Measurements from ENCODE around the gene TAX1BP1.

- no peak for TF ChIP-seq EZH2 (IDR thresholded peaks at IDR 0.05; ENCODE audit: low read length, unreplicated experiment)
- TF ChIP-seq, protein P1, sequence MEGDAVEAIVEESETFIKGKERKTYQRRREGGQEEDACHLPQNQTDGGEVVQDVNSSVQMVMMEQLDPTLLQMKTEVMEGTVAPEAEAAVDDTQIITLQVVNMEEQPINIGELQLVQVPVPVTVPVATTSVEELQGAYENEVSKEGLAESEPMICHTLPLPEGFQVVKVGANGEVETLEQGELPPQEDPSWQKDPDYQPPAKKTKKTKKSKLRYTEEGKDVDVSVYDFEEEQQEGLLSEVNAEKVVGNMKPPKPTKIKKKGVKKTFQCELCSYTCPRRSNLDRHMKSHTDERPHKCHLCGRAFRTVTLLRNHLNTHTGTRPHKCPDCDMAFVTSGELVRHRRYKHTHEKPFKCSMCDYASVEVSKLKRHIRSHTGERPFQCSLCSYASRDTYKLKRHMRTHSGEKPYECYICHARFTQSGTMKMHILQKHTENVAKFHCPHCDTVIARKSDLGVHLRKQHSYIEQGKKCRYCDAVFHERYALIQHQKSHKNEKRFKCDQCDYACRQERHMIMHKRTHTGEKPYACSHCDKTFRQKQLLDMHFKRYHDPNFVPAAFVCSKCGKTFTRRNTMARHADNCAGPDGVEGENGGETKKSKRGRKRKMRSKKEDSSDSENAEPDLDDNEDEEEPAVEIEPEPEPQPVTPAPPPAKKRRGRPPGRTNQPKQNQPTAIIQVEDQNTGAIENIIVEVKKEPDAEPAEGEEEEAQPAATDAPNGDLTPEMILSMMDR (conservative IDR thresholded peaks at IDR 0.05; ENCODE audit: low read depth, low read length) = no peak
Observed at GRCh38 chr7:27812706-27813105, 72.7 kb downstream of the TAX1BP1 start.

All from PC-3 (cell line).